ENCODE results near the gene PACRG.

Gene PACRG

DNA sequence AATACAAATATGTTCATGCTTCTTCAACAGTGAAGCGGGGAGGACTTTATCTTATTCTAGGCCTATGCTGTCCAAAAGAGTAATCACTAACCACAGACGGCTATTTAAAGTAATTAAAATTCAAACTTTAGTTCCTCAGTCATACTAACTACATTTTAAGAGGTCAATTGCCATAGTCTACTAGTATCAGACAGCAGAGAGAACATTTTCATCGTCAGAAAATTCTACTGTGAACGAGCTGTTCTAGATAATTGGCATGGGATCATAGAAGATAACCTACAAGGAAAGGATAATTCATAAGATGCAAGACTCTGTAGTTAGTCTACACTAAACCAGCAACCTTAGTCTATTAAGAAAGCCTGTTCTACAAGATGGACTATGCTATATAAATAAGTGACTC lies 44.6 kb upstream of the PACRG start:
- DNase-seq (ENCODE audit: low read depth), result no peak
- TF ChIP-seq MYC (IDR thresholded peaks at IDR 0.05; ENCODE audit: low read depth, low read length) (no peak), POLR2A (IDR thresholded peaks at IDR 0.05; ENCODE audit: extremely low read depth, insufficient read length) (no peak)
- TF ChIP-seq, protein P1, sequence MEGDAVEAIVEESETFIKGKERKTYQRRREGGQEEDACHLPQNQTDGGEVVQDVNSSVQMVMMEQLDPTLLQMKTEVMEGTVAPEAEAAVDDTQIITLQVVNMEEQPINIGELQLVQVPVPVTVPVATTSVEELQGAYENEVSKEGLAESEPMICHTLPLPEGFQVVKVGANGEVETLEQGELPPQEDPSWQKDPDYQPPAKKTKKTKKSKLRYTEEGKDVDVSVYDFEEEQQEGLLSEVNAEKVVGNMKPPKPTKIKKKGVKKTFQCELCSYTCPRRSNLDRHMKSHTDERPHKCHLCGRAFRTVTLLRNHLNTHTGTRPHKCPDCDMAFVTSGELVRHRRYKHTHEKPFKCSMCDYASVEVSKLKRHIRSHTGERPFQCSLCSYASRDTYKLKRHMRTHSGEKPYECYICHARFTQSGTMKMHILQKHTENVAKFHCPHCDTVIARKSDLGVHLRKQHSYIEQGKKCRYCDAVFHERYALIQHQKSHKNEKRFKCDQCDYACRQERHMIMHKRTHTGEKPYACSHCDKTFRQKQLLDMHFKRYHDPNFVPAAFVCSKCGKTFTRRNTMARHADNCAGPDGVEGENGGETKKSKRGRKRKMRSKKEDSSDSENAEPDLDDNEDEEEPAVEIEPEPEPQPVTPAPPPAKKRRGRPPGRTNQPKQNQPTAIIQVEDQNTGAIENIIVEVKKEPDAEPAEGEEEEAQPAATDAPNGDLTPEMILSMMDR (IDR thresholded peaks at IDR 0.05; ENCODE audit: low read depth, low read length), result no peak
- TF ChIP-seq, protein P2, sequence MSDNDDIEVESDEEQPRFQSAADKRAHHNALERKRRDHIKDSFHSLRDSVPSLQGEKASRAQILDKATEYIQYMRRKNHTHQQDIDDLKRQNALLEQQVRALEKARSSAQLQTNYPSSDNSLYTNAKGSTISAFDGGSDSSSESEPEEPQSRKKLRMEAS (IDR thresholded peaks at IDR 0.05; ENCODE audit: low read depth, low read length), result no peak
- no peak overlapping the region for H3K4me3 ChIP-seq (ENCODE audit: low read depth, low read length)

DNA sequence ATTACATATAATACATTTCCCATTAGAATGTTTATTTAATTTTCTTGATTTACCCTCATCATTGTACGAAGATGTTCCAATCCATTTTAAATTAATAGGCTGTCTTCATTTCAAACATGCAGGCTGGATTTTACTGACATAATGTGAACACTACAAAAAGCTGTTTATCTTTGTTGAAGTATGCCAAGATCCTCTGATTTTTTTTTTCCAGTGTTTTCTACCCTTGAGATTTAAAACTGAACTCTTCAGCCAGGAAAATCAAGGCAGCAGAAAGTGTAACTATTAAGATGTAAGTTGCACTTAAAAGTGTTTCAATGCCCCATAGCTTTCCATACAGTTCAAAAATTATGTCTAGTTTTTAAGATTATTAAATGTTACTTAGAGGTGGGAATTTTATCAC lies 43.7 kb upstream of the PACRG start:
- DNase-seq (ENCODE audit: low read depth), result no peak
- TF ChIP-seq, protein P1 (IDR thresholded peaks at IDR 0.05; ENCODE audit: low read depth, low read length), result no peak
- no peak overlapping the region for H3K4me3 ChIP-seq (ENCODE audit: low read depth, low read length)

DNA sequence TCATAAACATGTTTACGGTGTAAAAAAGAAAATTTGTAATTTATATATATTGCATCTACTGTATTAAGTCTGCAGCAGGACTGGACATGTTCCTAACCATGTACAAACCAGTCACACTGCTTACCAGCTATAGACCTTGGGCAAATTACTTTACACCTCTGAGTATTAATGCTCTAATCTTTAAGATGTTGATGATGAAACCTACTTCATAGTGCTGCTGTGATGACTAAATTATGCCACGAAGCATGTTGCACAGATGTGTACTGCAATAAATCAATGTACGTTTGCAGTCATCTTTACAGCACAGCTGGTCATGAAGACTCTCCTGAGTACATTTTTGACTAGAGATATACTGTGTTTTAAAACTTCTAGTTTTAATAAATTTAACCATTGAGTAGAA lies 42.8 kb upstream of the PACRG start:
- no peak for DNase-seq (ENCODE audit: low read depth)
- TF ChIP-seq MYC (IDR thresholded peaks at IDR 0.05; ENCODE audit: low read depth, low read length) (no peak), POLR2A (IDR thresholded peaks at IDR 0.05; ENCODE audit: extremely low read depth, insufficient read length) (no peak)
- TF ChIP-seq, protein P1 (IDR thresholded peaks at IDR 0.05; ENCODE audit: low read depth, low read length), result no peak
- TF ChIP-seq, protein P2 (IDR thresholded peaks at IDR 0.05; ENCODE audit: low read depth, low read length), result no peak
- no peak overlapping the region for H3K4me3 ChIP-seq (ENCODE audit: low read depth, low read length)

DNA sequence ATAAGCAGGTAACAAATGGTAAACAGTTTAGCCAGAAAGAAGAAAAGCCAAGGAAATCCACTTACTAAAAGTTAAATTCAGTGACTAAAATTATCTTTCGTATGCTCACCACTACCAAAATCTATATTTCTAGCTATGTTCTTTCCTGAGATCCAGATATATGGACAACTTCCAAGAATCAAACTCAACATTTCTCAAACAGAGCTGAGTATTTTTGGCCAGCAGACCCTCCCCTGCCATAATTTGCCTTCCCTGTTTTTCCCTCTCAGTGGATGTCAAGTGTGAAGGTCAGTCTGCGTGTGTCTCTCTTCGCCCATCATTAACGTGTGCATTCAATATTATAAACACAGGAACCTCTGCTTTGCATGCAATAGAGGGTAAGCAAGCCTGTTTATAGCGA lies 42.2 kb upstream of the PACRG start:
- TF ChIP-seq MYC (IDR thresholded peaks at IDR 0.05; ENCODE audit: low read depth, low read length) (no peak), POLR2A (IDR thresholded peaks at IDR 0.05; ENCODE audit: extremely low read depth, insufficient read length) (no peak)
- TF ChIP-seq, protein P2 (IDR thresholded peaks at IDR 0.05; ENCODE audit: low read depth, low read length), result no peak
- TF ChIP-seq, protein P1 (IDR thresholded peaks at IDR 0.05; ENCODE audit: low read depth, low read length), result no peak
- no peak for DNase-seq (ENCODE audit: low read depth)
- no peak overlapping the region for H3K4me3 ChIP-seq (ENCODE audit: low read depth, low read length)

DNA sequence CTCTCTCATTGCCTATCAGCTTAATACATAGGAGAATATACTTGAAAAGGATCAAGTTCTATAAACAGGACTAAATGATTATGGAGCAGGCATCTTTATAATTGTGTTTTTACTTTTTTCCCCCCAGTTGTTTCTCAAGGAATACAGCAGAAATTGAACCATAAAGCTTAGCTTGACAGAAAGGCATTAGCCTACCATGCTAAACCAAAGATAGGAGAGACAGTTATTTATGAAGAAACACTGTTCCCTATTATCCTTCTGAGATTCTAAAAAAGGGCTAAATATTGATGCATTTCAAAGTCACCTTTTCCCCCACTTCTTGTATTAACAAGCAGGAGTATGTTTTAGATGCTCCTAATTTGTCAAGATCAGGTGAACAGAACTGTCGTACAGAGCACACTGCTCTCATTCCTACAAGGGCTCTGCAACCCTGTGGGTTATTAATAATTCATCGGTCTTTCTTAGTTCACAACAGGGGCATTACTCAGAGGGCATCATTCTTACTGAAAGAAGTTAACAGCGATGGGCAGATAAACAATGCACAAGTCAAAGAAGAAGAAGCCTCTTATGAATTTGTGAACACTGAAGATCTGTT lies 38.9 kb upstream of the PACRG start:
- TF ChIP-seq MYC (IDR thresholded peaks at IDR 0.05; ENCODE audit: low read depth, low read length), result no peak
- TF ChIP-seq, protein P1 (IDR thresholded peaks at IDR 0.05; ENCODE audit: low read depth, low read length), result no peak
- TF ChIP-seq, protein P2 (IDR thresholded peaks at IDR 0.05; ENCODE audit: low read depth, low read length), result no peak
- no peak for TF ChIP-seq POLR2A (IDR thresholded peaks at IDR 0.05; ENCODE audit: extremely low read depth, insufficient read length)
- no peak for DNase-seq (ENCODE audit: low read depth)
- no peak overlapping the region for H3K4me3 ChIP-seq (ENCODE audit: low read depth, low read length)

DNA sequence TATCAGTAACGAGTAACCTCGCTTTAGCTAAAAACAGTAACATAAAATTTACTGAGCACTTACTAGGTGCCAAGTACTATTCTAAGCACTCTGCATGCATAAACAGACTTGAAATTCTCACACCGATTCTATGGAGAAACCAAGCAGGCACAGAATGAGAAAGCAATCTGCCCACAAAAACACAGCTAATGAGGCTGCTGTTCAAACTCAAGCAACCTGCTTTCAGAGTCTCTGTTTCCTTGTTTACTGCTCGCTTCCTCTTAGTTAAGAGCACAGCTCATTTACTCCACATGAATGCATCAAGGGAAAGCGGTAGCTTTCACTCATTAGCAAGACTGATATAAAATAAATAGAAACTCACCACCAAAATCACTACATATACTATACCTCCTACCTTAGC lies 37.6 kb upstream of the PACRG start:
- TF ChIP-seq, protein P1 (IDR thresholded peaks at IDR 0.05; ENCODE audit: low read depth, low read length), result no peak
- TF ChIP-seq POLR2A (IDR thresholded peaks at IDR 0.05; ENCODE audit: extremely low read depth, insufficient read length) (no peak), MYC (IDR thresholded peaks at IDR 0.05; ENCODE audit: low read depth, low read length) (no peak)
- DNase-seq (ENCODE audit: low read depth), result no peak
- H3K4me3 ChIP-seq (ENCODE audit: low read depth, low read length), result no peak overlapping the region

Measured in NB4 (cell line).